Measurements from ENCODE around the gene CST3. TPM values are rescaled to one million over a fixed set of nuclear protein-coding genes. Genes with fewer than 3 reads are reported as not detected.

The CST3 gene
- total and polyA plus RNA-seq, 3 experiments from 2014 or later = 3.0 to 5.3 (median 4.9) TPM

Other genes starting within 250 kb of the CST3 start
- 1 to 10 TPM; 7.4 to 7.6 TPM for gene NAPB, start 216.5 kb downstream of the CST3 start, total RNA-seq
- 5.2 TPM for gene NAPB, start 216.5 kb downstream of the CST3 start, polyA plus RNA-seq
- gene CSTL1, start 198.3 kb downstream of the CST3 start, total RNA-seq = not detected
- gene CSTL1, start 198.3 kb downstream of the CST3 start, polyA plus RNA-seq = not detected
- not detected for gene CST11, start 185.1 kb downstream of the CST3 start, total RNA-seq
- gene CST11, start 185.1 kb downstream of the CST3 start, polyA plus RNA-seq = not detected
- gene CST8, start 146.8 kb downstream of the CST3 start, total RNA-seq = not detected
- not detected for gene CST8, start 146.8 kb downstream of the CST3 start, polyA plus RNA-seq
- gene CST9L, start 69.5 kb downstream of the CST3 start, total RNA-seq = not detected
- not detected for gene CST9L, start 69.5 kb downstream of the CST3 start, polyA plus RNA-seq
- gene CST9, start 32.0 kb downstream of the CST3 start, total RNA-seq = not detected
- not detected for gene CST9, start 32.0 kb downstream of the CST3 start, polyA plus RNA-seq
- not detected for gene CST4, start 51.1 kb upstream of the CST3 start, total RNA-seq
- gene CST4, start 51.1 kb upstream of the CST3 start, polyA plus RNA-seq = not detected
- not detected for gene CST1, start 113.0 kb upstream of the CST3 start, total RNA-seq
- gene CST1, start 113.0 kb upstream of the CST3 start, polyA plus RNA-seq = not detected
- not detected for gene CST2, start 188.8 kb upstream of the CST3 start, total RNA-seq
- gene CST2, start 188.8 kb upstream of the CST3 start, polyA plus RNA-seq = not detected
- not detected for gene CST5, start 241.8 kb upstream of the CST3 start, total RNA-seq
- gene CST5, start 241.8 kb upstream of the CST3 start, polyA plus RNA-seq = not detected